NCI-H69 (cell line): ENCODE measurements around the gene LRRC66.

Experiments used
- DNase-seq: peaks from one replicate; lab custom pipeline; 2025; lab: John Stamatoyannopoulos, UW

The LRRC66 gene

GRCh38 chr4:52019936-52020657 lies at the start of gene LRRC66:
Gene LRRC66 (minus strand): TSS chr4:52020363. CDS start chr4:52017613, 2,750 bp downstream.
- DNase-seq = peak; percentile 3

GRCh38 chr4:52069571-52069970 lies 49.4 kb upstream of the LRRC66 start:
- no peak for DNase-seq

- peak; percentile 68 for DNase-seq
Measured at GRCh38 chr4:52059372-52059771, 39.2 kb upstream of the LRRC66 start.

GRCh38 chr4:52058275-52058674 lies 38.1 kb upstream of the LRRC66 start:
- no peak for DNase-seq

- DNase-seq = no peak
Measured at GRCh38 chr4:52057196-52057595, 37.0 kb upstream of the LRRC66 start.

- no peak for DNase-seq
Measured at GRCh38 chr4:52054254-52054653, 34.1 kb upstream of the LRRC66 start.

- peak; percentile 42 for DNase-seq
Measured at GRCh38 chr4:52052475-52052780, 32.3 kb upstream of the LRRC66 start.

GRCh38 chr4:52051615-52052474 lies 31.7 kb upstream of the LRRC66 start:
- peak; percentile 94 for DNase-seq

GRCh38 chr4:52051213-52051614 lies 31.1 kb upstream of the LRRC66 start, which contains the start of gene SPATA18:
Gene SPATA18 (plus strand): TSS chr4:52051304. CDS start chr4:52051705, 401 bp downstream.
- peak; percentile 74 for DNase-seq

- no peak for DNase-seq
Measured at GRCh38 chr4:52049266-52049665, 29.1 kb upstream of the LRRC66 start.

- no peak for DNase-seq
Measured at GRCh38 chr4:52045028-52045427, 24.9 kb upstream of the LRRC66 start.

- peak; percentile 79 for DNase-seq
Measured at GRCh38 chr4:52038103-52038912, 18.1 kb upstream of the LRRC66 start, which contains the start of gene SGCB. Gene SGCB (minus strand): TSS chr4:52038299. CDS start chr4:52038259, 40 bp downstream.

- peak; percentile 64 for DNase-seq
Measured at GRCh38 chr4:52037689-52038102, 17.5 kb upstream of the LRRC66 start.

- DNase-seq = no peak
Measured at GRCh38 chr4:52036886-52037530, 16.8 kb upstream of the LRRC66 start.

GRCh38 chr4:52035190-52035589 lies 15.0 kb upstream of the LRRC66 start:
- no peak for DNase-seq

GRCh38 chr4:52032005-52032404 lies 11.8 kb upstream of the LRRC66 start:
- no peak for DNase-seq

GRCh38 chr4:52028970-52029369 lies 8.8 kb upstream of the LRRC66 start:
- no peak for DNase-seq

- DNase-seq = no peak
Measured at GRCh38 chr4:52017814-52018213, 2.3 kb downstream of the LRRC66 start.

- DNase-seq = no peak
Measured at GRCh38 chr4:52016981-52017380, 3.2 kb downstream of the LRRC66 start.

GRCh38 chr4:52015366-52015765 lies 4.8 kb downstream of the LRRC66 start:
- peak; percentile 1 for DNase-seq

GRCh38 chr4:52014903-52015302 lies 5.3 kb downstream of the LRRC66 start:
- DNase-seq = no peak

- no peak for DNase-seq
Measured at GRCh38 chr4:52012651-52013050, 7.5 kb downstream of the LRRC66 start.
